Measurements from ENCODE around the gene RPH3AL.
"Not testable (repeated sequence)": the region's sequence is repeated elsewhere in the genome, so short reads cannot be mapped to it uniquely, and the experiment has no call there.

The RPH3AL gene

DNA sequence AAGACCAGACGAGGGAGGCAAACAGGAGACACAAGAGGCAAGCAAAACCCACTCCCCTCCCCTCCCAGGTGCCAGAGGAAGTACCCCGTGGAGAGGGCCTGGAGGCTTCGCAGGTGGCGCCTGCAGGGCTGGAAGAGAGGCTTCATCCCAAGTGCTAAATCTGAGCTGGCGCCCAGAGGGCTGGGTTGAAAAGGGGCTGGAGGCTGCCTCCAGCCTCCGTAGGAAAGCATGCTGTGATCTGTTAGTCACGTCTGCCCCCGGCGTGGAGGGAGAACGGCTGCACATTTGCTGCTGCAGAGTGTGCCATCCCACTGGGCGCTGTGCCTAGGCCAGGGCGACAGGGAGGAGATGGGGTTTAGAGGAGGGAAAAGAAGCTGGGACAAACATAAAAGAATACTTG lies 16.9 kb downstream of the RPH3AL start:
- no peak for DNase-seq

DNA sequence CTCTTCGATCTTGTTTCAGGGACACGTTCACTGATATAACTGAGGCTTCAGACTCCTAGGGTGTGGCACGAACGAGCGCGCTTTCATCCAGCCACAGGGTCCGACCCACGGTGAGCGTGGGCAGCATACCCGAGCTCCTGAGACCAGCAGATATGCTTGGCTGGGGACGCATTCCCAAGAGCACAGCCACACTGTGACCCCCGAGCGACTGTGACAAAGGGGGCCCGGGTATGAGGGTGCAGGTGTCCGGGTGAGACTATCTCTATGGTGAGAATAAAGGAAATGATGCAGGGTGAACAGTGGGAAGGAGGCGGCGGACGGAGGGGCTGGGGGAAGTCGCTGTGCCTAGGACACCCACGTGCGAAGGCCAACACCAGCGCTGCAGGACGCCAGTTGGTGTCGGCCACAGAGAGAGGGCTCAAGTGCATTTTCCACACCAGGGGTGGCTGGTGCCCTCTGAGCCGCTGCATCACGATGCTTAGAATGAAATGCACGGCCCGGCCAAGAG lies 17.6 kb downstream of the RPH3AL start:
- DNase-seq: no peak

DNA sequence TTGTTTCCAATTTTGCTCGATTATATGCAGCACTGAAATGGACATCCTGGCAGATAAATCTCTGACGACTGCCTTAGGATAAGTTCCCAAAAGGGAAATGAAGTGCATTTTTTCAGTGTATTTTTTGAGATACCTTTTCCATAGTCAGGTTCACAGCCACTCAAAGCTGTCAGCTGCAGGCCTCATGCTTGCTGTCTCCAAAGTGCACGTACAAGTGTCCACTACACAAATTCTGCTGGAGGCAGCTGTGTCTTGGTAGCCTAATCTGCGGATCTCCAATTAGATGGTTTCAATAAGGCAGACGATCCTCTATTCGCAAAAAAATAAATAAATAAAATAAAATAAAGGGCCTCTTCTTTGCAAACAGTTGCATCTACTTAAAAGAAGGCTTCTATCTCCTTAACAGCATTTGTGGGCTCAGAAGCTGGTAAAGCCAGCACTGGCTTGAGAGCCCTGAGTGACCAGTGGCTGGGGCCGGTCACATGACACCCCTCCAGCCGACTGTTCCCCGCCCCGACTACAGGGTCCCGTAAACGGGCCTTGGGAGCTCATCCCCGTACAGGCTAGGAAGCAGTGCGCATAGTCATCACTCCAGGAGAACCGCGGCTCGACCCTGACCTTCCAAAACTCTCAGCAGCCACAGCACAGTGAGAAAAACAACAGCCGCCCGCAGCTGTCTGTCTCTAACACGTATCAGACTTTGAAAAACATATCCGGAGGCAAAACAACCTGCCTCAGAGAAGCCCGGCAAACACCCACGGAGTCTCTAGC lies 18.8 kb downstream of the RPH3AL start:
- peak; percentile 30 for DNase-seq

DNA sequence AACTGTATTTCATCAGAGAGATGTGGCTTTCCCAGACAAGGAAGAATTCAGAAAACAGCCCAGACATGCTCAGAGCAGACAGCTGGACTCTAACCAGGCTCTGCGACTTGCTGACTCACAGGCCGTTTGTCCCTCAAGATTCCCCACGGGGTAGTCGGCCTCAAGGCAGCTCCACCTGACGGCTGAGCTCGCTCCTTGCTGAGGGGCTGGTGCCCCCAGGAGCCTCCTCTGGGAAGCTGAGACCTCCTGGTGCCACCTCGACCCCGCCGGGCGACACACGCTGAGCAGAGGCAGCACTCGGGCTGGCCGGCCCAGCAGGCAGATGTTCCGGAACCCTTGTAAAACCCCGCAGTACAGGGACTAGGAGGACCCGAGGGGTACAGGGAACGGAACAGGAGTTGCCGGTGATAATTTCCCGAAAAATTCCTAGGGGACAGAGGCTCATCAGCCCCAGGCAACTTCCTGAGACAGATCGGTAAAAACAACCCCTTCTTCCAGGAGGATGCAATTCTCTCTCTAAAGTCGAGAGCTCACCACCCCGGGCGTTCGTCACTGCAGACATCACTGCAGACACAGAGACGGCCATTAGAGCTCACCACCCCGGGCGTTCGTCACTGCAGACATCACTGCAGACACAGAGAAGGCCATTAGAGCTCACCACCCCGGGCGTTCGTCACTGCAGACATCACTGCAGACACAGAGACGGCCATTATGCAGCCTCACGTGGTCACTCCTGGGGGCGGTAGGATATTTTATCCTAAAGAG lies 19.9 kb downstream of the RPH3AL start:
- no peak for DNase-seq

DNA sequence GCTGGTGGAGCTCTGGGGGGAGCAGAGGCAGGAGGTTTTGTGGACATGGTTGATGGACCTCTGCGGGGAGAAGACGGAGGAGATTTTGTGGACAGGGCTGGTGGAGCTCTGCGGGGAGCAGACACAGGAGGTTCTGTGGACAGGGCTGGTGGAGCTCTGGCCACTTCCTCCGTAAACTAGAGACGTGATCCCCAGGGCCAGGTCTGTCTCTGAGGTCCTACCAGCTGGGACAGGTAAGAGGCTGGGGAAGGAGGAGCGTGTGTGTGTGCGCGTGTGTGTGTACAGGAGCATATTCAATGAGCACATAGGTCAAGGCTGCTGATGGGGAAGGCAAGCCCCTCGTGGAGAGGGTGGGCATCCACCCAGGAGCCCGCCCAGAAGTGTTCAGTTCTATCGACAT lies 20.6 kb downstream of the RPH3AL start:
- DNase-seq: no peak

DNA sequence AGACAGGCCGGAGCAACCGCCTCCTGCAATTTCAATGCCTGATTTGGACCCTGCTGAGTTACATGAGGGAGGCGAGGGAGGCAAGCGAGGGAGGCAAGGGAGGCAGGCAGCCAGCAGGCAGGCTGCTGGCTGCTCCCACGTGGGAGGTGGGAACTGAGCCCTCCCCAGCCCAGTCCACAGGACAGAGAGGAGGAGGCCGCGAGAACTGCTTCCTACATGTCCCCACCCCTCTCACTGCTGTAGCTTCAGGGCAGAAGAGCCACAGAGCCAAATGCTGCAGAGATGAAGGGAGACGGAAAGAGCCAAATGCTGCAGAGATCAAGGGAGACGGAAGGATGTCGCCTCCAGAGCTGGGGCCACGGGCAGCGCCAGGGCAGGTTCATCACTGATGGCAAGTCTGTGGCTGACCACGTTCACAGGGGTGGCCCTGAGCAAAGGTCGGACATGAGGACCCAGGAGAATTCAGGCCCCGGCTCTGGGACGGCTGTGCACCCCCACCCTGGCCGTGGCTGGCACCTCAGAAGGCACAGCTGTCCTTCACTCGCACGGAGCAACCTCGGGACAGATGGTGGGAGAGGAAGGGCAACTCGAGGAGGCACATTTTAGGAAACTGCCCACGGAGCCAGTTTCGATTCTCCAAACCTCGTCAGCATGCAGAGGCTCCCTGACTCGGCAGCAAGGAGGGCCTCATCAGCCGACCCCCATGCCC lies 21.5 kb downstream of the RPH3AL start:
- no peak for DNase-seq

DNA sequence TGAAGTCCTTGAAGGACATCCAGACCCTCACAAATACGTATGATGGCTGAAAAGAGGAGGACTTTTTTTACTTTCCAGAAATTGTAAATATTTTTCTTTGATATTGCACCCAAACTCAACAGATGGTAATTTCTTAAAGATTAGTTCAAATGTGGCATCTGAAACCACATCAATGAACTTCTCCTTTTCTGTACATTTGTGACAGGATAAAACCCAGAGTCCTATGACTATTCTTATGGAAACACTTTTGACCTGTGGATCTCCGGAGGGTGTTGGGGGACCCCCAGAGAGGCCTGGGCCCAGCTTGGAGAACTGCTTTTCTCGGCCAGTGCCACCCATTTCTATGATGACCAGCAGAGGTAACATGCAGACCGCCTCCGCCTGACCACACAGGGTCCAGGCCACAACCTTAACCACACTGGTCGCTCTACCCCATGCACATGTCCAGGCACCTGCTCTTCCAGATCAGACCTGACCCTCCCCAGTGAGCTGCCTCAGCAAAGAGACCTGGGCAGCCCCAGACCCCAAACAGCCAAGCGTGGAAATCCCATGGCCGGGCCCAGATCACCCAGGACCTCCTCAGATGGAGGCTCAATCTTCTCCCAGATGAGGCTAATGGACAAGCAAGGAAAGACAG lies 22.7 kb downstream of the RPH3AL start:
- DNase-seq: no peak

DNA sequence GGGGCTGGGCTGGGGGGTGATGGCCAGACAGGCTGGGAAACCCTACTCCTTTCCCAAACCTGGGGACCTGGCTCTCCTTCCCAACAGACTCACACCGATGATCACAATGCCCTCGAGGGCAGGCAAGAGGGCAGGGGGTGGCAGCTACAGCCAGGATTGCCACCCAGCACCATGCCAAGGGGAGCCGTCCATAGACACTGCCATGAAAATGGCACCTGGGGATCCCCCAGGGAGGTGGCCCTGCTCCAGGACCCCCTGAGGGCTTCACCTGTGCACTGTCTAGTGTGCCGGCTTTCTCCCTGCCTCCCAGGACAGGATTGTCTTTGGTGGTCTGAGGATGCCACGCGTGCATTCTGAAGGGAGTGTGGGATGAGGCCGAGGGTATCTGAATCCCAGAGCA lies 24.6 kb downstream of the RPH3AL start:
- no peak for DNase-seq

DNA sequence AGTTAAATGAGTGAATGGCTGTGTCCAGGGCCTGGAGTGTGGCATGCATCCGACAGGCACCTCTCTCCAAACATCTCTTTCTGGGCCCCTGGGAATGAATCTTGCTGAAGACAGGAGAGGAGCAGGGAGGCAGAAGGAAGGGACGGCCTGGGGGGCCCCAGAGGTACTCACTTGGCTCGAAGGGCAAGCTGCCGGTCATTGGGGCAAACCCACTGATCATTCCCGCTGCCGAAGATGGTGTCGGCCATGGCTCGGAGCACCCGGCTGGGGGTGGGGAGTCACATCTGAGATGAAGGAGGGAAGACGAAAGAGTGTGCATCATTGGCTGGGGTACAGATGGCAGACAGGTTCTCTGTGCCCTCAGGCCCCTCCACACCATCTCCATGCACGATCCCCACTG lies 25.3 kb downstream of the RPH3AL start:
- DNase-seq: no peak

DNA sequence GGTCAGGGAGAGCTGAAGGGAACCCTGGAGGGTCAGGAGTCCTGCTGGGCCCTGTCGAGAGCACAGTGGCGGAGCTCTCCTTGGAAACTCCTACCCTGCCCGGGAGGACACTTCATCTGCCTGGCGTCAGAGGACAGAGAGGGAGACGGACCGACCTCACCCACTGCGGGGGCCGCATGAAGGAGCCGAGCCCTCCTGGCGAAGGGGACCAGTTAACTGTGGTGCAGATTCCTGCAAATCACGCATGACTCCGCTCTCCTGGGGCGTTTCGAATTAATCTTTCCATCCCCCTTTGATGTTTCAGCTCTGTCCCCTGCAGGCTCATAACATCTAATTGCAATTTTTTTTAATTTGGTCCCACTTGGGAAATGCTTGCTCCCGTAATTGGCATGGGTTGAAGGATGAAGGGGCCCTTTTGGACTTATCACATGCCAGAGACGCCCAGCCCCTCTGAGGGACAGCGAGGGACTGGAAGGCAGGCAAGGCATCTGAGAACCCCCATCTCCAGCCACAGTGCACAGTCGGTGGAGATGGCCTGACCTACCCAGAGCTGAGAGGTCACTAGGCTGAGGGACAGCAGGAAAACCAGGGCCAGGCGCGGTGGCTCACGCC lies 26.5 kb downstream of the RPH3AL start:
- no peak for DNase-seq

DNA sequence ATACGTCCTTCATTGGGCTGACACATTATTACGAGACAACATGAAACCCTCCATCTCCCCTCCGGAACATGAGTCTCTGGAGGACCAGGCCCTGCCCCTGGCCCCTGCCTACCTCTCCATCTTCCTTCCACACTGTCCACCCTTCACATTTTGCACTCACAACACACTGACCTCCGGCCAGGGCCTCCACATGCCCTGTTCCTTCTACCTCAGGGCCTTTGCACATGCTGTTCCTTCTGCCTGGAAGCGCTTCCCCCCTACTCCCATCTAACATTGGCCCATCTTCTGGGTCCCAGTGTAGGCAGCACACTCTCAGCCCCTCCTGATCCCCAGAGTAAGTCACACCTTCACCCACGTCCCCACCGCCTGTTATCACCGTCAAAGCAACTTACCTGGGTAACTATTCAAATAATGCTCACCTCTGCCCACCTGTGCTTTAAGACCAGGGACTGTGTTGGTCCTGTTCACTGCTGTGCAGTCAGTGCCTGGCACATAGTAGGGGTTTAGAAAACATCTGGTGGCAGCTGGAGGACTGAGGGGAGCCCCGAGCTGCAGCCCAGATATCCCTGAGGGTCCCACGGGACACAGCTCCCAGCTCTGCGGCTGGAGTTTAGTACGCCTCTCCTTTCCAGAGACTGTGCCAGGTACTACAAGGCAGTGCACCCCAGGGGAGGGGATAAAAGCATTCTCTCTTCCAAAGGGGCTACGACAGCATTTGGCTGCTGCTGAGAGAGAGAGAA lies 27.2 kb downstream of the RPH3AL start:
- DNase-seq: no peak

DNA sequence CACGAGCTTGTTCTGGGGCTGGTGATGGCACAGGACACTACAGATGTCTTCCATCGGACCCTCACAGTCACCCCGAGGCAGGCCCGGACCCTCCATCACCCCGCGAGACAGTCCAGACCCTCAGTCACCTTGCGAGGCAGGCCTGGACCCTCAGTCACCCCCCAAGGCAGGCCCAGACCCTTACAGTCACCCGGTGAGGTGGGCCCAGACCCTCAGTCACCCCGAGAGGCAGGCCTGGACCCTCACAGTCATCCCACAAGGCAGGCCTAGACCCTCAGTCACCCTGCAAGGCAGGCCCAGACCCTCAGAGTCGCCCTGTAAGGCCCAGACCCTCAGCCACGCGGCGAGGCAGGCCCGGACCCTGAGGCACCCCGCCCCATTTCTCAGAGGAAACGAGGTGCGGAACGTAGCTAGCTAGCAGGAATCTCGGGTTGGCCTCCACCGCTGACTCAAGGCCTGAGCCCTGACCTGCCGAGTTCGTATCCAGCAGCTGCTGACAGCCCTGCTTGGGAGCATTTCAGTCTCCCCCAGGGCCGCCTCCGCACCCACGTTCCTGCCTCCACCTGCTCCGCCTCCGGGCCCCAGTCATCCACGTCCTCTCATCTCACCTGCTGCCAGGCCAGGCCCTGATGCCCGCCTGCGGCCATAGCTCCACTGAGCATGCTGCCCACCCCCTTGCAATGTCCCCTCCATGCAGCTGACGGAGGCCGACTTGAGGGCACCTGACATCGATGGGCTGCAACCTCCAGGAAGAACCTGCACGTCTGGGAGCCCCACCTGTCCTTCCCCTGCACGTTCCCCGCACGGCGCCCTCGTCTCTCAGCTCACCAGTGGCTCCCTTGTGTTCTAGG lies 28.7 kb downstream of the RPH3AL start:
- DNase-seq: no peak

DNA sequence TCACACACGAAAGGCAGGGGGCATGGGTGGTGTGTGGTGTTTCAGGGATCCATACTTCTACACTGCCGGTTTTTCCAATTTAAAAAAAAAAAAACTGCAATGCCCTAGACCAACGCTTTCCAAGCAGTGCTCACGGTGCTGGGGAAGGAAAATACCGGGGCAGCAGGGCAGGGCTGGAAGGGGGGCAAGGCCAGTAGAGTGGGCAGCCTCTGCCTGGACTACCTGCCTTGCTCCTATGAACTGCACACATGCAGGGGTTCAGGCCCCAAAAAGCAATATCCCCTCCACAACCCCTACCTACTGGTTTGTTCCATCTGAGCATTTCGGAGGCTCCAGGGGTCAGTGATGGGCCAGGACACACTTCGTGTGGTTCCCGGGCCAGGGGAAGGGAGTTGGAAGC lies 29.4 kb downstream of the RPH3AL start:
- DNase-seq: no peak

DNA sequence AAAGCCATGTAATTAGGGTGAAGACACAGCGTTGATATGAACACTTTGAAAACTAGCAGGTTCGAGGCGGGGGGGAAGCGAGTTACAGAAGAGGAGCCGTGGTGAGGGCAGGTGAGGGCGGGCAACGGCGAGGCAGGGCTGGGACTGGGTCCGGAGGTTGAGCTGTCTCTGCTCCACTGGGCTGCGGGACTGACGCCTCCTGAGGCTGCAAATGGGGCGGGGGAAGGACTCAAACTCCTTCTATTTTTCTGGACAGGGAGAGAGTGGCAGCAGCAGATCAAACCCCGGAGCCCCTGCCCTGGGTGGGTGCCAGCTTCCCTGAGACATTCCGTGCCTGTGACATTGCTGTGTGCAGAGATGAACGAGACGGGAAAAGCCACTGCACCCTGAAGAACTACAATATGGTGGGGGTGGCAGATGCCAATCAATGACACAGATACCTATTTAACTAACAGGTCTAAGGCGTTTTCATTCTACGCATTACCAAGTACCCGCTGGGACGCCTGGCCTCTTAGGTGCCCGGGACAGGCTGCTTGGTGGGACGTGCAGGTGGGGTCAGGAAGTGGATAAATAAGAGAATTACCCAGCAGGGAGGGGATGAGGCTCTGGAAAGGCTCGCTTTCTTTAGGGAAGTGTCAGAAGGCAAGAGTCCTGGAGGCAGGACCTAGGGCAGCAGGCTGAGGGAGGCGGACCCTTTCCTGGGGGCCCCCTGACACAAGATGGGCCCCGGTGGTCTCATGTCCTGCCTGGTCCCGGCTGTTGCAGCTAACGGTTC lies 30.4 kb downstream of the RPH3AL start:
- DNase-seq: no peak

DNA sequence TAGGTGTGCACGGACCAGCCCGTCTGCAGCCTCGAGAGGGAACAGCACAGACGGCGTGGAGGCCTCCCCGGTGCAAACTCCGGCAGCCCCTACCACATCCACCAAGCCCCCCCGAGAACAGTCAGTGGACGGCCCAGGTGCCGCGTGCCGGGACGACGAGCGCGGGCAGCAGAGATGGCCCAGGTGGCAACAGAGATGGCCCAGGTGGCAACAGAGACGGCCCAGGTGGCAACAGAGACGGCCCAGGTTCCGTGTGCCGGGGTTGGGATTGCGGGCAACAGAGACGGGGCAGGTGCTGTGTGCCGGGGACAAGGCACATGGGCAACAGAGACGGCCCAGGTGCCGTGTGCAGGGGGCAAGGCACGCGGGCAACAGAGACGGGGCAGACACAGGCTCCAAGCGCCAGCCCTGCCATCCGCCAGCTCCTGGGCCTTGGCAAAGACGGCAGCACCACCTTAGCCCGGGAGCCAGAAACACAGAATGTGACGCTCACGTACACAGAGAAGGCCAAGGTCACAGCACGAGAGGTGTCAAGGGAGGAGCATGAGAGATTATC lies 31.1 kb downstream of the RPH3AL start:
- no peak for DNase-seq

DNA sequence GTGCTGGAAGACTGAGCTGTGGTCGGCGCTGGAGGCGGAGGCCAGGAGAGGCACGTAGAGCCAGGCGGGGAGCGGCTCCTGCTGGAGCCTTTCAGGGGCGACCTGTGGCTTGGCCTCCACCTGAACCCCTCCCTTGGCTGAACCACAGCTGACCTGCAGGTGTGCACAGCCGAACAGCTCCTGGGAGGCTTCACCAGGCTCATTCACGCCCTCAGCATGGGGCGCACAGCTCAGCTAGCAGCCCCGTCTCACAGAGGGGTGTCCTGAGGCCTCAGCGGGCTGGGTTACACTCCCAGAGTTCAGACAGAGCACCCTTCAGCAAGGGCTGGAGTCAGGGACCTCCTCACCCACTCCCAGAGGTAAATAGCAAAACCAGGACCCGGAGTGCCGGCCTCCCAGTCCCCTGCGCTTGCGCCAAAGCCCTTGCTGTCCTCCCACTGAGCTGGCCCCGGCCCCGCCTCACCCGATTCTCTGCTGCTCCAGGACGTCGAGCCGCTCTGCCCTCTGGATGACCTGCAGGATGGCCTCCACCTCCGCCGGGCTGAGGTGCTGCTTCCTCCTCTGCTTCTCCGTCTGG lies 31.7 kb downstream of the RPH3AL start:
- DNase-seq: no peak

DNA sequence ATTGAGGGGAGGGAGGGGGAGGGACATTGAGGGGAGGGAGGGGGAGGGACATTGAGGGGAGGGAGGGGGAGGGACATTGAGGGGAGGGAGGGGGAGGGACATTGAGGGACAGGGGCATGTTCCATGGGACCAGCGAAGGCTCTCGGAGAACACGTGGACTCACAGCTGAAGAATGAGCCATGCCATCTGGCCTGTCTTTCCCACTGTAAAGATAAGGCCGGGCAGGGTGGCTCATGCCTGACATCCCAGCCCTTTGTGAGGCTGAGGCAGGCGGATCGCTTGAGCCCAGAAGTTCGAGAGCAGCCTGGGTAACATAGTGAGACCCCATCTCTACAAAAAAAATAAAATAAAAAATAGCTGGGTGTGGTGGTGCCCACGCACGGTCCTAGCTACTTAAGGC lies 32.5 kb downstream of the RPH3AL start:
- no peak for DNase-seq

DNA sequence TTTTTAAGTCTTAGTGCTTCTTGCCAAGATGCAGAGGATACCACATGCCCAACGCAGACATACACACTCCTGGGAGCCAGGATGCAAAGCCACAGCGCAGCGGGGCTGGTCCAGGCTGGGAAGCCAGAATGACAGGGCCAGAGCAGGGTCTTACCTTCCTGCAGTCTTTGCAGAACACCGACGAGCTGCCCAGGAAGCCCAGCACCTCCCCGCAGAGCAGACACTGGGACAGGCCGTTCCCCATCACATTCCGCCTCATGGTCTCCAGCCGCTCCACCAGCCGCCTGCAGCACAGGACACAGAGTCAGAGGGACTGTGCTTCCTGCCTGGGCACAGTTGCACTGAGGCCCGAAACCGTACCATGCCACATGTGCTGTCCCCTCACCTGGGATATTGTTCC lies 33.3 kb downstream of the RPH3AL start:
- peak; percentile 7 for DNase-seq

DNA sequence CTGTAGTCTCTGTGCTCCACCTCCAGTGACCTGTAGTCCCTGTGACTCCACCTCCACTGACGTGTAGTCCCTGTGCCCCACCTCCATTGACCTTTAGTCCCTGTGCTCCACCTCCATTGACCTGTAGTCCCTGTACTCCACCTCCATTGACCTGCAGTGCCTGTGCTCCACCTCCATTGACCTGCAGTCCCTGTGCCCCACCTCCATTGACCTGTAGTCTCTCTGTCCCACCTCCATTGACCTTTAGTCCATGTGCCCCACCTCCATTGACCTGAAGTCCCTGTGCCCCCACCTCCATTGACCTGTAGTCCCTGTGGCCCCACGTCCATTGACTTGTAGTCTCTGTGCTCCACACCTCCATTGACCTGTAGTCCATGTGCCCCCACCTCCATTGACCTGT lies 35.5 kb downstream of the RPH3AL start:
- DNase-seq: not testable (repeated sequence)
